ENCODE results near the gene SMURF2. TPM values are rescaled to one million over a fixed set of nuclear protein-coding genes. Genes with fewer than 3 reads are reported as not detected.

SMURF2 gene
- polyA plus RNA-seq, 3 donors from 2014 or later = 8.1 to 8.5 (median 8.3) TPM

GRCh38 chr17:64496786-64497564, 165.1 kb downstream of the SMURF2 start, which contains the start of gene POLG2:
Gene POLG2, minus strand, starts transcription at chr17:64497054. Its CDS starts 86 bp downstream, at chr17:64496968.
- no peaks in the 10 kb centered on the region for H3K9me3 Mint-ChIP-seq
- H3K27me3 Mint-ChIP-seq (ENCODE audit: low read depth in 3 of 3) = peaks cover 21 to 54% (median 50%) of the 10 kb centered on the region in 3 donors
- peak within 1 kb of the TSS; percentile 97 to 100 (median 99) for H3K27ac Mint-ChIP-seq
- H3K4me3 Mint-ChIP-seq = peak within 1 kb of the TSS; percentile 100
- H3K4me1 Mint-ChIP-seq = peaks cover 66 to 91% of the 10 kb centered on the region in 2 donors
- DNase-seq = peak; percentile 96
- peaks cover 12 to 40% (median 35%) of the 10 kb centered on the region in 3 donors for H3K36me3 Mint-ChIP-seq

- Mint-ChIP-seq H3K4me3 (peak overlapping the region; percentile 100), H3K36me3 (peaks cover 8 to 34% (median 29%) of the 10 kb centered on the region in 3 donors), H3K4me1 (peaks cover 62 to 85% of the 10 kb centered on the region in 2 donors), H3K9me3 (no peaks in the 10 kb centered on the region), H3K27me3 (ENCODE audit: low read depth in 3 of 3) (peaks cover 20 to 48% (median 46%) of the 10 kb centered on the region in 3 donors), H3K27ac (peak overlapping the region; percentile 97 to 100 (median 99))
- DNase-seq = no peak
Observed at GRCh38 chr17:64496348-64496785, 165.7 kb downstream of the SMURF2 start.

Other genes with a start within 250 kb of the SMURF2 start
- 1 to 10 TPM in 2 of 3 donors, not detected in 1; 1.8 to 9.6 TPM for gene MILR1, start 213.2 kb downstream of the SMURF2 start, polyA plus RNA-seq
- gene POLG2, start 165.3 kb downstream of the SMURF2 start, polyA plus RNA-seq = 10 to 100 TPM in 1 of 3 donors, 1 to 10 TPM in 2; 3.4 to 10.7 (median 4.3) TPM
- gene DDX5, start 156.0 kb downstream of the SMURF2 start, polyA plus RNA-seq = 1,000 to 10,000 TPM in 2 of 3 donors, 100 to 1,000 TPM in 1; 902 to 1,477 (median 1,071) TPM
- gene CEP95, start 155.3 kb downstream of the SMURF2 start, polyA plus RNA-seq = 10 to 100 TPM in 1 of 3 donors, 1 to 10 TPM in 2; 7.1 to 12.7 (median 7.5) TPM

Measured in immature natural killer cell (primary cell).